SK-N-SH (cell line): ENCODE measurements around the gene SYT17. TPM values are rescaled to one million over a fixed set of nuclear protein-coding genes. Genes with fewer than 3 reads are reported as not detected.

Source experiments
- CTCF ChIA-PET: fragments of 300-600, 350-600 bp; formaldehyde crosslinking; extraction: SDS; loops from one replicate; lab custom pipeline; 2021; lab: Yijun Ruan, JAX
- POLR2A ChIA-PET: fragments of 350-600 bp; sonication (Branson Sonifier 250); formaldehyde crosslinking; extraction: SDS; loops from one replicate; lab custom pipeline; 2020; ENCODE audit warnings: antibody characterized with exemption, inconsistent platforms; lab: Yijun Ruan, JAX
- DNase-seq: peaks from one replicate; pipeline ENCODE4 v3.0.0; 2012
- H2AFZ ChIP-seq: fragments of 200-600 bp; sonication (generic); 2 replicates; pipeline ENCODE4 v1.8.1; 2016; ENCODE audit warnings: antibody characterized with exemption, mild to moderate bottlenecking, low read depth
- H3F3A ChIP-seq: fragments of 200-600 bp; sonication (generic); replicated peaks from 2 replicates; pipeline ENCODE3; 2016; ENCODE audit warnings: antibody characterized with exemption, mild to moderate bottlenecking; ENCODE audit not compliant: insufficient read depth
- H3K27ac ChIP-seq, 2 experiments: fragments of 200-500 bp in 1 of 2; fragments of 200-600 bp in 1 of 2; sonication (Bioruptor generic) in 1 of 2; sonication (generic), shearing (Covaris generic) in 1 of 2; 2 replicates each; pipeline versions ENCODE4 v1.5.1 to v1.6.1; 2014 to 2016; ENCODE audit warnings: low read depth in 2 of 2, inconsistent platforms in 1 of 2, low read length in 1 of 2, mild to moderate bottlenecking in 1 of 2, mixed read lengths in 1 of 2
- H3K27me3 ChIP-seq: fragments of 200-600 bp; sonication (generic), shearing (Covaris generic); 2 replicates; pipeline ENCODE4 v1.6.1; 2016; ENCODE audit warnings: mixed run types; ENCODE audit not compliant: insufficient read depth
- H3K36me3 ChIP-seq, 2 experiments: fragments of 200-500 bp in 1 of 2; fragments of 200-600 bp in 1 of 2; sonication (Bioruptor generic) in 1 of 2; sonication (generic) in 1 of 2; replicated peaks in 1 of 2; 2 replicates each; pipeline versions ENCODE3 to v1.5.1; 2014 to 2016; ENCODE audit warnings: low read length in 1 of 2, mild to moderate bottlenecking in 1 of 2; ENCODE audit not compliant: insufficient read depth in 2 of 2, control insufficient read depth in 1 of 2
- H3K4me1 ChIP-seq, 2 experiments: fragments of 200-500 bp in 1 of 2; fragments of 200-600 bp in 1 of 2; sonication (Bioruptor generic) in 1 of 2; sonication (generic), shearing (Covaris generic) in 1 of 2; 2 replicates each; pipeline versions ENCODE4 v1.5.1 to v1.6.1; 2014 to 2016; ENCODE audit warnings: low read depth in 1 of 2, low read length in 1 of 2, mixed run types in 1 of 2; ENCODE audit not compliant: insufficient read depth in 2 of 2, control insufficient read depth in 1 of 2
- H3K4me2 ChIP-seq: fragments of 200-600 bp; sonication (generic), shearing (Covaris generic); 2 replicates; pipeline ENCODE4 v1.6.1; 2017; ENCODE audit warnings: mixed run types
- H3K4me3 ChIP-seq, 2 experiments: fragments of 200-500 bp in 1 of 2; fragments of 200-600 bp in 1 of 2; sonication (Bioruptor generic) in 1 of 2; sonication (generic), shearing (Covaris generic) in 1 of 2; 2 replicates each; pipeline versions ENCODE4 v1.5.1 to v1.8.1; 2014 to 2016; ENCODE audit warnings: low read depth in 2 of 2, inconsistent platforms in 1 of 2, low read length in 1 of 2, mild to moderate bottlenecking in 1 of 2, mixed read lengths in 1 of 2, moderate library complexity in 1 of 2
- H3K79me2 ChIP-seq: fragments of 200-600 bp; sonication (generic); 2 replicates; pipeline ENCODE4 v1.8.1; 2017; ENCODE audit warnings: mild to moderate bottlenecking; ENCODE audit not compliant: insufficient read depth
- H3K9ac ChIP-seq: fragments of 200-600 bp; sonication (generic); 2 replicates; pipeline ENCODE4 v1.6.1; 2017; ENCODE audit warnings: mixed run types
- H3K9me2 ChIP-seq: fragments of 200-600 bp; sonication (generic); 2 replicates; pipeline ENCODE4 v1.6.1; 2017; ENCODE audit warnings: mixed run types
- H3K9me3 ChIP-seq: fragments of 200-600 bp; sonication (generic); 2 replicates; pipeline ENCODE4 v1.6.1; 2017; ENCODE audit warnings: mixed run types, mild to moderate bottlenecking, moderate library complexity
- H4K20me1 ChIP-seq: fragments of 200-600 bp; sonication (generic); 2 replicates; pipeline ENCODE4 v1.6.1; 2017; ENCODE audit warnings: mild to moderate bottlenecking, mixed run types; ENCODE audit not compliant: insufficient read depth
- CTCF ChIP-seq: fragments of 200-600 bp; sonication (generic); IDR thresholded peaks from 2 replicates; pipeline ENCODE4 v1.6.1; 2017; ENCODE audit warnings: antibody characterized with exemption, mild to moderate bottlenecking, moderate library complexity
- ELF1 ChIP-seq: IDR thresholded peaks from 2 replicates; pipeline ENCODE4 v1.4.0; 2012
- EP300 ChIP-seq, 2 experiments: IDR thresholded peaks; 2 replicates each; pipeline versions ENCODE4 v1.4.0 to v1.6.1; 2012; ENCODE audit warnings: borderline replicate concordance in 1 of 2, low read depth in 1 of 2, low read length in 1 of 2
- EZH2phosphoT487 ChIP-seq: fragments of 200-600 bp; sonication (generic); IDR thresholded peaks from 2 replicates; pipeline ENCODE4 v1.6.1; 2017; ENCODE audit warnings: low read depth, mixed run types, mild to moderate bottlenecking, antibody characterized with exemption, moderate library complexity, borderline replicate concordance
- FOSL2 ChIP-seq: IDR thresholded peaks from 2 replicates; pipeline ENCODE4 v1.4.0; 2012; ENCODE audit warnings: low read depth, mild to moderate bottlenecking, moderate library complexity, borderline replicate concordance
- FOXJ3 ChIP-seq: sonication (generic); formaldehyde crosslinking; IDR thresholded peaks from 2 replicates; pipeline ENCODE4 v1.5.1; 2020; ENCODE audit warnings: mild to moderate bottlenecking, missing genetic modification reagents
- JUND ChIP-seq: IDR thresholded peaks from 2 replicates; pipeline ENCODE4 v1.4.0; 2012
- MEF2A ChIP-seq: IDR thresholded peaks from 2 replicates; pipeline ENCODE4 v1.4.0; 2012; ENCODE audit warnings: low read depth, borderline replicate concordance
- NFIC ChIP-seq: IDR thresholded peaks from 2 replicates; pipeline ENCODE4 v1.4.0; 2012; ENCODE audit warnings: borderline replicate concordance
- NRF1 ChIP-seq: IDR thresholded peaks from 2 replicates; pipeline ENCODE4 v1.6.1; 2012; ENCODE audit warnings: low read depth, mild to moderate bottlenecking, low read length
- RAD21 ChIP-seq: IDR thresholded peaks from 2 replicates; pipeline ENCODE4 v1.6.1; 2012; ENCODE audit warnings: mild to moderate bottlenecking, low read length
- RCOR1 ChIP-seq: fragments of 150-350 bp; IDR thresholded peaks from 2 replicates; pipeline ENCODE4 v1.6.1; 2017; ENCODE audit warnings: antibody characterized with exemption, low read length
- SMC3 ChIP-seq: IDR thresholded peaks from 2 replicates; pipeline ENCODE4 v1.6.1; 2012; ENCODE audit warnings: low read depth, low read length, improper control_type of control experiment
- TAF1 ChIP-seq: IDR thresholded peaks from 2 replicates; pipeline ENCODE4 v1.6.1; 2012; ENCODE audit warnings: low read depth, mild to moderate bottlenecking, low read length, moderate library complexity, borderline replicate concordance
- TCF12 ChIP-seq: IDR thresholded peaks from 2 replicates; pipeline ENCODE4 v1.4.0; 2012
- TEAD4 ChIP-seq: IDR thresholded peaks from 2 replicates; pipeline ENCODE4 v1.4.0; 2012; ENCODE audit warnings: mild to moderate bottlenecking, borderline replicate concordance; ENCODE audit not compliant: insufficient read depth
- USF2 ChIP-seq: fragments of 150-350 bp; IDR thresholded peaks from 2 replicates; pipeline ENCODE4 v1.6.1; 2017; ENCODE audit warnings: antibody characterized with exemption, low read length, low read depth, borderline replicate concordance
- WGBS: methylation state at CpG from one replicate; pipeline ENCODE4 v1.1.6; 2017; ENCODE audit warnings: low lambda C conversion rate; 5-methylcytosine and 5-hydroxymethylcytosine counted together
- polyA plus RNA-seq, 3 experiments: library from polyadenylated mRNA; depleted of rRNA; stranded (reverse); fragments of >200 nt; gene quantifications; 2 replicates each; pipeline ENCODE4 v1.2.3, GENCODE V29; 2012
- TF ChIP-seq, protein P1 (sequence below): IDR thresholded peaks from 2 replicates; pipeline ENCODE4; 2012
- TF ChIP-seq, protein P2 (sequence below): IDR thresholded peaks from 2 replicates; pipeline ENCODE4 v1.6.1; 2012; ENCODE audit warnings: mild to moderate bottlenecking, low read depth, low read length, moderate library complexity
- TF ChIP-seq, protein P3 (sequence below): IDR thresholded peaks from 2 replicates; pipeline ENCODE4 v1.4.0; 2012; ENCODE audit warnings: low read depth, borderline replicate concordance

Gene SYT17
- polyA plus RNA-seq, 1 of the 3 experiments (the other 2 are of a cell fraction): 0.21 TPM

GRCh38 chr16:19215705-19216104 is 47.7 kb downstream of the SYT17 start:
- POLR2A ChIA-PET: no interaction called here

More at GRCh38 chr16:19215705-19216104, 47.7 kb downstream of the SYT17 start:
- CTCF ChIA-PET: no interaction called here
- H3K79me2 ChIP-seq: no peaks in the 10 kb centered on the region
- H3K4me1 ChIP-seq: no peaks in the 10 kb centered on the region
- H4K20me1 ChIP-seq: no peaks in the 10 kb centered on the region
- H3K36me3 ChIP-seq: no peaks in the 10 kb centered on the region
- H3K9ac ChIP-seq: no peak overlapping the region
- no peaks in the 10 kb centered on the region for H3K27me3 ChIP-seq
- 37% methylated on average over 5 of the region's 5 CpGs for WGBS
- no peak overlapping the region for H3K4me3 ChIP-seq
- TF ChIP-seq FOSL2 (no peak), JUND (no peak), NFIC (no peak), ELF1 (no peak), NRF1 (no peak), TEAD4 (no peak), EP300 (IDR thresholded peaks at IDR 0.05; ENCODE audit: borderline replicate concordance in 1 of 2, low read depth in 1 of 2, low read length in 1 of 2) (no peak), TAF1 (no peak), FOXJ3 (CRISPR knock-in tag) (no peak), MEF2A (no peak), USF2 (no peak), RCOR1 (no peak), RAD21 (no peak), TCF12 (no peak), EZH2phosphoT487 (no peak), CTCF (no peak), SMC3 (no peak)
- TF ChIP-seq, protein P1, sequence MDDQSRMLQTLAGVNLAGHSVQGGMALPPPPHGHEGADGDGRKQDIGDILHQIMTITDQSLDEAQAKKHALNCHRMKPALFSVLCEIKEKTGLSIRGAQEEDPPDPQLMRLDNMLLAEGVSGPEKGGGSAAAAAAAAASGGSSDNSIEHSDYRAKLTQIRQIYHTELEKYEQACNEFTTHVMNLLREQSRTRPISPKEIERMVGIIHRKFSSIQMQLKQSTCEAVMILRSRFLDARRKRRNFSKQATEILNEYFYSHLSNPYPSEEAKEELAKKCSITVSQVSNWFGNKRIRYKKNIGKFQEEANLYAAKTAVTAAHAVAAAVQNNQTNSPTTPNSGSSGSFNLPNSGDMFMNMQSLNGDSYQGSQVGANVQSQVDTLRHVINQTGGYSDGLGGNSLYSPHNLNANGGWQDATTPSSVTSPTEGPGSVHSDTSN: no peak
- TF ChIP-seq, protein P2, sequence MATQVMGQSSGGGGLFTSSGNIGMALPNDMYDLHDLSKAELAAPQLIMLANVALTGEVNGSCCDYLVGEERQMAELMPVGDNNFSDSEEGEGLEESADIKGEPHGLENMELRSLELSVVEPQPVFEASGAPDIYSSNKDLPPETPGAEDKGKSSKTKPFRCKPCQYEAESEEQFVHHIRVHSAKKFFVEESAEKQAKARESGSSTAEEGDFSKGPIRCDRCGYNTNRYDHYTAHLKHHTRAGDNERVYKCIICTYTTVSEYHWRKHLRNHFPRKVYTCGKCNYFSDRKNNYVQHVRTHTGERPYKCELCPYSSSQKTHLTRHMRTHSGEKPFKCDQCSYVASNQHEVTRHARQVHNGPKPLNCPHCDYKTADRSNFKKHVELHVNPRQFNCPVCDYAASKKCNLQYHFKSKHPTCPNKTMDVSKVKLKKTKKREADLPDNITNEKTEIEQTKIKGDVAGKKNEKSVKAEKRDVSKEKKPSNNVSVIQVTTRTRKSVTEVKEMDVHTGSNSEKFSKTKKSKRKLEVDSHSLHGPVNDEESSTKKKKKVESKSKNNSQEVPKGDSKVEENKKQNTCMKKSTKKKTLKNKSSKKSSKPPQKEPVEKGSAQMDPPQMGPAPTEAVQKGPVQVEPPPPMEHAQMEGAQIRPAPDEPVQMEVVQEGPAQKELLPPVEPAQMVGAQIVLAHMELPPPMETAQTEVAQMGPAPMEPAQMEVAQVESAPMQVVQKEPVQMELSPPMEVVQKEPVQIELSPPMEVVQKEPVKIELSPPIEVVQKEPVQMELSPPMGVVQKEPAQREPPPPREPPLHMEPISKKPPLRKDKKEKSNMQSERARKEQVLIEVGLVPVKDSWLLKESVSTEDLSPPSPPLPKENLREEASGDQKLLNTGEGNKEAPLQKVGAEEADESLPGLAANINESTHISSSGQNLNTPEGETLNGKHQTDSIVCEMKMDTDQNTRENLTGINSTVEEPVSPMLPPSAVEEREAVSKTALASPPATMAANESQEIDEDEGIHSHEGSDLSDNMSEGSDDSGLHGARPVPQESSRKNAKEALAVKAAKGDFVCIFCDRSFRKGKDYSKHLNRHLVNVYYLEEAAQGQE: no peak
- TF ChIP-seq, protein P3, sequence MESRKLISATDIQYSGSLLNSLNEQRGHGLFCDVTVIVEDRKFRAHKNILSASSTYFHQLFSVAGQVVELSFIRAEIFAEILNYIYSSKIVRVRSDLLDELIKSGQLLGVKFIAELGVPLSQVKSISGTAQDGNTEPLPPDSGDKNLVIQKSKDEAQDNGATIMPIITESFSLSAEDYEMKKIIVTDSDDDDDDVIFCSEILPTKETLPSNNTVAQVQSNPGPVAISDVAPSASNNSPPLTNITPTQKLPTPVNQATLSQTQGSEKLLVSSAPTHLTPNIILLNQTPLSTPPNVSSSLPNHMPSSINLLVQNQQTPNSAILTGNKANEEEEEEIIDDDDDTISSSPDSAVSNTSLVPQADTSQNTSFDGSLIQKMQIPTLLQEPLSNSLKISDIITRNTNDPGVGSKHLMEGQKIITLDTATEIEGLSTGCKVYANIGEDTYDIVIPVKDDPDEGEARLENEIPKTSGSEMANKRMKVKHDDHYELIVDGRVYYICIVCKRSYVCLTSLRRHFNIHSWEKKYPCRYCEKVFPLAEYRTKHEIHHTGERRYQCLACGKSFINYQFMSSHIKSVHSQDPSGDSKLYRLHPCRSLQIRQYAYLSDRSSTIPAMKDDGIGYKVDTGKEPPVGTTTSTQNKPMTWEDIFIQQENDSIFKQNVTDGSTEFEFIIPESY: no peak
- H3K4me2 ChIP-seq: no peak overlapping the region
- no peak overlapping the region for H2AFZ ChIP-seq
- DNase-seq: no peak
- no peaks in the 10 kb centered on the region for H3K9me3 ChIP-seq
- no peaks in the 10 kb centered on the region for H3K9me2 ChIP-seq
- no peak overlapping the region for H3K27ac ChIP-seq
- no peaks in the 10 kb centered on the region for H3F3A ChIP-seq
